HepG2 (cell line): ENCODE measurements around the gene LRBA. TPM values are rescaled to one million over a fixed set of nuclear protein-coding genes. Genes with fewer than 3 reads are reported as not detected.
A peak's percentile ranks its signal among the peaks of the same experiment; 100 is the strongest.

Experiments used
- ATF1 ChIP-seq: IDR thresholded peaks from 2 replicates; pipeline ENCODE4 v1.6.1; 2016; ENCODE audit warnings: mild to moderate bottlenecking, control low read depth
- CBX2 ChIP-seq, 2 experiments: fragments of 200-600 bp in 1 of 2; sonication (generic); formaldehyde crosslinking in 1 of 2; IDR thresholded peaks; 2 replicates each; pipeline versions ENCODE4 v1.7.0 to v1.8.1; 2018 to 2022; ENCODE audit warnings: low read depth in 2 of 2, low read length in 1 of 2, mild to moderate bottlenecking in 1 of 2, missing genetic modification reagents in 1 of 2
- ELF4 ChIP-seq: sonication (generic); formaldehyde crosslinking; IDR thresholded peaks from 2 replicates; pipeline ENCODE4 v1.5.0; 2020; ENCODE audit warnings: missing genetic modification reagents, mild to moderate bottlenecking, moderate library complexity, borderline replicate concordance
- ETV6 ChIP-seq: sonication (generic); formaldehyde crosslinking; conservative IDR thresholded peaks from 2 replicates; pipeline ENCODE4 v1.4.0; 2020; ENCODE audit warnings: missing genetic modification reagents
- EZH2 ChIP-seq: conservative IDR thresholded peaks from 2 replicates; pipeline ENCODE4 v1.6.1; 2012; ENCODE audit warnings: mild to moderate bottlenecking, low read depth, low read length, moderate library complexity
- FOXC1 ChIP-seq: sonication (generic); formaldehyde crosslinking; IDR thresholded peaks from 2 replicates; pipeline ENCODE4 v1.8.0; 2022; ENCODE audit warnings: mild to moderate bottlenecking, missing genetic modification reagents, borderline replicate concordance
- JUND ChIP-seq: sonication (generic); formaldehyde crosslinking; IDR thresholded peaks from 2 replicates; pipeline ENCODE4 v1.8.0; 2022; ENCODE audit warnings: mild to moderate bottlenecking, missing genetic modification reagents
- KMT2B ChIP-seq: IDR thresholded peaks from 2 replicates; pipeline ENCODE4 v1.6.1; 2016; ENCODE audit warnings: missing genetic modification reagents, missing compliant biosample characterization
- MED1 ChIP-seq: sonication (generic); formaldehyde crosslinking; IDR thresholded peaks from 2 replicates; pipeline ENCODE4 v1.4.0; 2020; ENCODE audit warnings: missing genetic modification reagents
- MED13 ChIP-seq: sonication (generic); formaldehyde crosslinking; IDR thresholded peaks from 2 replicates; pipeline ENCODE4 v1.5.0; 2020; ENCODE audit warnings: missing genetic modification reagents
- MLLT10 ChIP-seq: sonication (generic); formaldehyde crosslinking; IDR thresholded peaks from 2 replicates; pipeline ENCODE4 v1.4.0; 2020; ENCODE audit warnings: missing genetic modification reagents
- NFE2L2 ChIP-seq: fragments of 150-350 bp; IDR thresholded peaks from 2 replicates; pipeline ENCODE4 v1.6.1; 2014; ENCODE audit warnings: low read length
- NRL ChIP-seq: sonication (generic); formaldehyde crosslinking; IDR thresholded peaks from 2 replicates; pipeline ENCODE4 v1.5.0; 2020; ENCODE audit warnings: missing genetic modification reagents, mild to moderate bottlenecking, moderate library complexity, borderline replicate concordance
- SP4 ChIP-seq: sonication (generic); formaldehyde crosslinking; IDR thresholded peaks from 2 replicates; pipeline ENCODE4 v1.8.1; 2023; ENCODE audit warnings: mild to moderate bottlenecking, missing genetic modification reagents
- SSRP1 ChIP-seq: IDR thresholded peaks from 2 replicates; pipeline ENCODE4 v1.6.1; 2016; ENCODE audit warnings: control low read depth
- ZC3H4 ChIP-seq: sonication (generic); formaldehyde crosslinking; IDR thresholded peaks from 2 replicates; pipeline ENCODE4 v1.4.0; 2020; ENCODE audit warnings: missing genetic modification reagents, borderline replicate concordance
- ZNF530 ChIP-seq: sonication (generic); formaldehyde crosslinking; IDR thresholded peaks from 2 replicates; pipeline ENCODE4 v1.5.0; 2020; ENCODE audit warnings: low read depth, mild to moderate bottlenecking, missing genetic modification reagents
- ZNF550 ChIP-seq: sonication (generic); formaldehyde crosslinking; IDR thresholded peaks from 2 replicates; pipeline ENCODE4 v1.4.0; 2020; ENCODE audit warnings: mild to moderate bottlenecking, missing genetic modification reagents, borderline replicate concordance
- ZNF557 ChIP-seq: sonication (generic); formaldehyde crosslinking; IDR thresholded peaks from 2 replicates; pipeline ENCODE4 v1.4.0; 2020; ENCODE audit warnings: missing genetic modification reagents
- ZNF737 ChIP-seq: sonication (generic); formaldehyde crosslinking; IDR thresholded peaks from 2 replicates; pipeline ENCODE4 v1.5.0; 2020; ENCODE audit warnings: missing genetic modification reagents, mild to moderate bottlenecking, borderline replicate concordance
- polyA plus RNA-seq, 8 experiments: library from polyadenylated mRNA; depleted of rRNA in 3 of 8; stranded (reverse) in 7 of 8; unstranded in 1 of 8; fragments of >200 nt; fragmentation: Illumina TruSeq in 4 of 8; extraction: Trizol in 4 of 8; gene quantifications; 2 replicates each; pipeline versions ENCODE4 v1.2.1 to v1.2.3, GENCODE V29; 2011 to 2016; ENCODE audit warnings: low read depth in 4 of 8, missing spikeins in 1 of 8, mixed read lengths in 1 of 8; ENCODE audit not compliant: insufficient read depth in 1 of 8
- total RNA-seq, 5 experiments: library from RNA; depleted of rRNA; stranded (reverse); fragments of >200 nt; fragmentation: Illumina TruSeq; extraction: Trizol; gene quantifications; 2 replicates each; pipeline ENCODE4 v1.2.3, GENCODE V29; 2016; ENCODE audit warnings: low read depth in 1 of 5
- TF ChIP-seq, protein P1 (sequence below): sonication (generic); formaldehyde crosslinking; conservative IDR thresholded peaks from 2 replicates; pipeline ENCODE4 v1.8.0; 2022; ENCODE audit warnings: low read depth, missing genetic modification reagents
- TF ChIP-seq, protein P2 (sequence below): sonication (generic); formaldehyde crosslinking; IDR thresholded peaks from 2 replicates; pipeline ENCODE4 v1.8.1; 2022; ENCODE audit warnings: mild to moderate bottlenecking, missing genetic modification reagents

Gene LRBA
- total and polyA plus RNA-seq, 2 of the 13 experiments (the other 11 are each of a cell fraction or from before 2014, with no cell fraction given): 21.0 to 37.2 TPM

GRCh38 chr4:151015459-151016347 lies 619 bp upstream of the LRBA start (continued):
- no peak for TF ChIP-seq ZNF530 (CRISPR knock-in tag)
- peak; percentile 50; the same call in 1 of the 2 replicates for TF ChIP-seq NRL (CRISPR knock-in tag)
- peak; percentile 72 for TF ChIP-seq ETV6 (CRISPR knock-in tag)
- no peak for TF ChIP-seq JUND
- TF ChIP-seq ZNF737 (CRISPR knock-in tag): 0 out of 2 replicates have a peak, but pooled peaks have one; percentile 33
- no peak; the same call in 1 of the 2 replicates for TF ChIP-seq ZC3H4 (CRISPR knock-in tag)
- no peak; the same call in 1 of the 2 replicates for TF ChIP-seq MED13 (CRISPR knock-in tag)
- no peak for TF ChIP-seq ATF1 (CRISPR knock-in tag)
- peak; percentile 43 for TF ChIP-seq SP4 (CRISPR knock-in tag)
- TF ChIP-seq, protein P1, sequence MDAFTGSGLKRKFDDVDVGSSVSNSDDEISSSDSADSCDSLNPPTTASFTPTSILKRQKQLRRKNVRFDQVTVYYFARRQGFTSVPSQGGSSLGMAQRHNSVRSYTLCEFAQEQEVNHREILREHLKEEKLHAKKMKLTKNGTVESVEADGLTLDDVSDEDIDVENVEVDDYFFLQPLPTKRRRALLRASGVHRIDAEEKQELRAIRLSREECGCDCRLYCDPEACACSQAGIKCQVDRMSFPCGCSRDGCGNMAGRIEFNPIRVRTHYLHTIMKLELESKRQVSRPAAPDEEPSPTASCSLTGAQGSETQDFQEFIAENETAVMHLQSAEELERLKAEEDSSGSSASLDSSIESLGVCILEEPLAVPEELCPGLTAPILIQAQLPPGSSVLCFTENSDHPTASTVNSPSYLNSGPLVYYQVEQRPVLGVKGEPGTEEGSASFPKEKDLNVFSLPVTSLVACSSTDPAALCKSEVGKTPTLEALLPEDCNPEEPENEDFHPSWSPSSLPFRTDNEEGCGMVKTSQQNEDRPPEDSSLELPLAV (CRISPR knock-in tag): no peak
- TF ChIP-seq, protein P2, sequence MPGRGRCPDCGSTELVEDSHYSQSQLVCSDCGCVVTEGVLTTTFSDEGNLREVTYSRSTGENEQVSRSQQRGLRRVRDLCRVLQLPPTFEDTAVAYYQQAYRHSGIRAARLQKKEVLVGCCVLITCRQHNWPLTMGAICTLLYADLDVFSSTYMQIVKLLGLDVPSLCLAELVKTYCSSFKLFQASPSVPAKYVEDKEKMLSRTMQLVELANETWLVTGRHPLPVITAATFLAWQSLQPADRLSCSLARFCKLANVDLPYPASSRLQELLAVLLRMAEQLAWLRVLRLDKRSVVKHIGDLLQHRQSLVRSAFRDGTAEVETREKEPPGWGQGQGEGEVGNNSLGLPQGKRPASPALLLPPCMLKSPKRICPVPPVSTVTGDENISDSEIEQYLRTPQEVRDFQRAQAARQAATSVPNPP (CRISPR knock-in tag): 0 out of 2 replicates have a peak, but pooled peaks have one; percentile 85
- peak; percentile 59 for TF ChIP-seq KMT2B (CRISPR knock-in tag)
- peak; percentile 41; the same call in 1 of the 2 replicates for TF ChIP-seq MED1 (CRISPR knock-in tag)
- TF ChIP-seq ELF4 (CRISPR knock-in tag): 0 out of 2 replicates have a peak, but pooled peaks have one; percentile 61
- no peak for TF ChIP-seq NFE2L2
- TF ChIP-seq SSRP1: no peak; the same call in 1 of the 2 replicates
- peak; percentile 2; the same call in 1 of the 2 replicates for TF ChIP-seq FOXC1 (CRISPR knock-in tag)
- no peak for TF ChIP-seq EZH2
- TF ChIP-seq ZNF557 (CRISPR knock-in tag): no peak
- TF ChIP-seq MLLT10 (CRISPR knock-in tag): no peak
- TF ChIP-seq ZNF550 (CRISPR knock-in tag): no peak
- no peak for TF ChIP-seq CBX2 (IDR thresholded peaks at IDR 0.05; ENCODE audit: low read depth, low read length)
- TF ChIP-seq CBX2 (CRISPR knock-in tag; IDR thresholded peaks at IDR 0.05; ENCODE audit: low read depth): no peak; the same call in 1 of the 2 replicates
